T1000 (cell line): ENCODE results near the gene NABP1.

ENCODE experiments used
- DNase-seq: peaks from one replicate; lab custom pipeline; 2025; ENCODE audit warnings: mixed read lengths; lab: John Stamatoyannopoulos, UW

The NABP1 gene

GRCh38 chr2:191680639-191681038, 2.7 kb downstream of the NABP1 start:
- DNase-seq, result no peak

DNA sequence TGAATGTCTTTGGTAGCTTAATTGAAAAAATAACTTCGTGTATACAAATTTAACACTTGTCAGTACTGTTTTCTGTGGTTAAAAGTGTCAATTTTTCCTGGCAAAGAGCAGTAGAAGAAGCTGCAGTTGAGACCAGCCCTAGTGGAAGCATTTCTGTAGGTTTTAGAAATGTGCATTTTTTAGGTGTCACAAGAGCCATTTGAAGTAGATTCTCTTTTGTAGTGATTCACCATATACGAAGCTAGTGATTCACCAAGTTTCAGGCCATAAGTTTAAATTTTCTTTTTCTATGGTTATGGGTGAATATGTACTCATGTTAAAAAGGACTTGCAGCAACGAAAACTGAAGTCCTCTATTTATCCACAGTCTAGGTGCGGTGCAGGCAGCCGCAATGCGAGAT, 4.2 kb downstream of the NABP1 start:
- no peak for DNase-seq

DNA sequence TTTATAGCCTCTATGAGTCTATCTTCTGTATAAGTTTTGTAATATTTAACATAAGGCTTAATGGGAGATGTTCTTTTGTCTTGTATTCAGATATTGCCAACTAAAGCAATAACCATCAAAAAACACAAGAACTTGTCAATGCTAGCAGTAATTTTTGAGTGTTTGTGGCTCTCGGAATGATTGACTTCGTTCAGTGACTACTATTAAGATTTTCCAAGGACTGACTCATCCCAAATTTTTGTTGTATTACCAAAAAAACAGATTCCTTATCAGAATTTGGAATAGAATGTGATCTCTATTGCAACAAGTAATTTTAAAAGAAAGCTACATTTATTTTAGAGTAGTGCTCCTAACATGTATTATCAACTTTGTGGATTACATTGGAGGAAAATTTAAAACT, 8.1 kb downstream of the NABP1 start:
- DNase-seq, result no peak

DNA sequence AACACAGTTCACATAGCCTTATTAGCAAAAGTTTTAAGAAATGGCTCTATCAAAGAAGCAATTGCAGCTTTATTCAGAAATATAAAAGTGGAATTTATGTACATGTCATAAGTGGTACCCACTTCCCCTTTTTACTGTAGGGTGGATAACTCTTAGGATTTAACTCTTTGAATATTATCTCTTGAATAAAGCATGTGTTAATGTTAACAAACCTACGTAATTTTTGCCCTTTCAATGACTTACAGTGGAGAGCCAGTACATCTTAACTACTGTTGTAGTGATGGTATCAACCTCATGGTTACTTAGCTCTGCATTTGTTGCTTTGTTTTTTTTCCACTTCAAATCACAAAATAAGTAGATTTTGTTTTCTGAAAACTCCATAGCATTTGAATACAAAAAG, 8.8 kb downstream of the NABP1 start:
- no peak for DNase-seq

- DNase-seq, result no peak
Measured at GRCh38 chr2:191687867-191688266, 9.9 kb downstream of the NABP1 start.

GRCh38 chr2:191688934-191689695, 11.2 kb downstream of the NABP1 start:
- DNase-seq, result no peak

GRCh38 chr2:191690327-191690726, 12.4 kb downstream of the NABP1 start:
- no peak for DNase-seq

DNA sequence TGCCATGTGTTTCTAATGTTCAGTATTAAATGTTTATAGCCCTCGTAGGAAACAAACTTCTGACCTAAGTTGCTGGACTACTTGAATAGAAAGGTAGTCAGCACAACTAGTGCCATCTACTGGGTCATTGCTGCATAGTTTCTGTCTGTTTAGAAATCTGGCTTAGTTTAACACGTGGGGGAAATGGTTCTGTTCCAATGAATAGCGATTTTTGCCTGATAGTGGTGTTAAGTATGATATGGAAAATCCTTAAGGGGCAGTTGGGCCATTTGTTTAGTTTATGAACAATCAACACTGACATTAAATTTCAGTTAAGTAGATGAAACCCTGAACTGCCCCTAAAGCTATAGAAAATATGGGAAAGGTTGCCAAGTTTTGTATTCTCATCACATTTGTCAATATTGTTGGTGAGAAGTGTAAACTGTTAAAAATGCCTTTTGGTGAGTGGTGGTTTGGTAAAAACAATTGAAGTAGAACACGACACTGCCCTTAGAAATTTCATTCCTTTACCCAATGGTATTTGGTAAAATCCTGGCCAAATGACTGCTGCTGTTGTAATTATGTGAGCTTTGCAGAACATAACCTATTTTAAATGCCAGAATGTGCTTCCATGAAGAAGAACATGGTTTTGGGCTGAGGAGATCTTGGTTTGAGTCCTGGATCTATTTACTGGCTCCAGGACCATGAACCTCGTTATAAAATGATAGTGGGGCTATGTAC, 13.2 kb downstream of the NABP1 start:
- no peak for DNase-seq

GRCh38 chr2:191691898-191692297, 14.0 kb downstream of the NABP1 start:
- no peak for DNase-seq

GRCh38 chr2:191692502-191693115, 14.7 kb downstream of the NABP1 start:
- no peak for DNase-seq

DNA sequence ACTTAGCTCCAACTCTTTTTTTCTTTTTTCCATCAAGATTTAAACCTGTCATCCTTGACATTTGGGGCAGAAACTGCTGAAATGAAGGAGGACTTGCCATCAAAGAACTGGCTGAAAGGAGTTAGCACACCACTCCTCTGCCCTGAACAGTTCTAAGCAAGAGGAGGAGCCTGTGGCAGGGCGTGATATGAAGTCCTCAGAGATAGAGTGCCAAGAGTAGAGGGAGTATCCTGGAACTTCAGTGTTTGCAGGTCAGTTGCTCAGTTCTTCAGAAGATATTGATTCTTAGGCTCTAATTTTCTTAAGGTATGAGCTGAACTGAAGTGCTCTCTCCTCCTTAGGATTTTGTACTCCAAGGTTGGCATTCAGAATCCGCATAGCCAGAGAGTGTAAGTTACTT, 15.2 kb downstream of the NABP1 start:
- DNase-seq, result no peak

DNA sequence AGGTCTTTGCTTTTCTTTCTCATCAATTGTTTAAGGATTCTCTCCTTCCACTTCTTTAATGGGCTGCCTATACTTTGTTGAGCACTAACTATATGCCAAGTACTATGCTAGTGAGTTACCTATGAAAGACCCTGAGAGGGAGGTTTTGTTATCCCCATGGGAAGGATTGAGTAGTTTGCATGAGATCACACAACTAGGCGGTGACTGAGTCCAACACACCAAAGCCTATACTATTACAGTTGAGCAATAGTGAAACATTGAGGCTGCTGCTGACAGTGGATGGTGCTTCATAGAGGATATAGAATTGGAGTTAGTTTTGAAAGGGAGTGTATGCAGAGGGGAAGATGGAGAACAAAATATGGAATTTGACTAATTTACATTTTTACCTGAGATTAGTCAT, 15.8 kb downstream of the NABP1 start:
- DNase-seq, result no peak

DNA sequence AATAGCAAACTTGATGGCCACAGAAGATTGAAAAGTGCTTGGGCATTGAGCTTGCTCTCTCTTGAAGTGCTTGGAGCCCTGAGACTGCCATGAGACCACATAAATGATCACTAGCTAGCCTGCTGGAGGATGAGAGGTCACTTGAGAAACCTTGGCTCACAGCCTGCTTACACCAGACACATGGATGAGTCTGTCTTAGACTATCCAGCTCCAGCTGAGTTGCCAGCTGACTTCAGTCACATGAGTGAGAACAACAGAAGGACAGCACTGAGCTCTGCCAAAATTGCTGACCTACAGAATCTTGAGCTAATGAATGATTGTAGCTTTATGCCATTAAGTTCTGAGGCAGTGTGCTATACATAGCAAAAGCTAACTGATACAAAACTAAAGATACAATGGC, 18.1 kb downstream of the NABP1 start:
- no peak for DNase-seq

DNA sequence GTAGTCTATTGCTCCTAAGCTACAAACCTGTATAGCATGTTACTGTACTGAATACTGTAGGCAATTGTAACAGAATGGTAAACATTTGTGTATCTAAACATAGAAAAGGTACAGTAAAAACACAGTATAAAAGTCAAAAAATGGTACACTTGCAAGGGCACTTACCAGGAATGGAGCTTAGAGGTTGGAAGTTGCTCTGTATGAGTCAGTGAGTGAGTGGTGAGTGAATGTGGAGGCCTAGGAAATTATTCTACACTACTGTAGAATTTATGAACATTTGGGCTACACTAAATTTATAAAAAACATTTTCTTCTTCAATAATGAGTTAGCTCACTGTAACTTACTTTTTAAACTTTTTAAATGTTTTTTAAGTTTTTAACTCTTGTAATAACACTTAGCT, 19.0 kb downstream of the NABP1 start:
- DNase-seq, result no peak

DNA sequence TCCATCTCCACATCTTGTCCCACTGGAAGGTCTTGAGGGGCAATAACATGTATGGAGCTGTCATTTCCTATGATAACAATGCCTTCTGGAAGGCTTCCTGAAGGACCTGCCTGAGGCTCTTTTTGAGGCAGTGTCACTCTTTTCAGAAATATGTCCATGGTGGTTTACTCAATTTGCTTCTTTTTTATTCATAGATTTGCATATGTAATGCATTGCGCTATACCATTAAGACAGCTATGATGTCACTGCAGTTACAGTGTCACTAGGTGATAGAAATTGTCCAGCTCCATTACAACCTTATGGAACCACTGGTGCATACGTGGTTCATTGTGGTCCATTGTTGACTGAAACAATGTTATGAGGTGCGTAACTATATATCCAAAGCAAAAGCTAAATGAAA, 19.9 kb downstream of the NABP1 start:
- no peak for DNase-seq

DNA sequence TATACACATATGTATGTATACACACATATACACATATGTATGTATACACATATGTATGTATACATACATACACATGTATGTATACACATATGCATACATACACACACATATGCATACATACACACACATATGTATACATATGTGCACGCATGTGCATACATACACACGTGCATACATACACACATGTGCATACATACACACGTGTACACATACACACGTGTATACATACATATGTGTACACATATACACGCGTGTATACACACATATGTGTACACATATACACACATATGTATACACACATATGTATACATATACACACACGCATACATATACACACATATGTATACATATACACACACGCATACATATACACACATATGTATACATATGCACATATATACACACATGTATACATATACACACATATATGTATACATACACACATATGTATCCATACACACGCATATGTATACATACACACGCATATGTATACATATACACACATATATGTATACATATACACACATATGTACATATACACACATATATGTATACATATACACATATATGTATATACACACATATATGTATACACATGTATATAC, 21.5 kb downstream of the NABP1 start:
- no peak for DNase-seq

GRCh38 chr2:191701029-191701428, 23.1 kb downstream of the NABP1 start:
- DNase-seq, result no peak

DNA sequence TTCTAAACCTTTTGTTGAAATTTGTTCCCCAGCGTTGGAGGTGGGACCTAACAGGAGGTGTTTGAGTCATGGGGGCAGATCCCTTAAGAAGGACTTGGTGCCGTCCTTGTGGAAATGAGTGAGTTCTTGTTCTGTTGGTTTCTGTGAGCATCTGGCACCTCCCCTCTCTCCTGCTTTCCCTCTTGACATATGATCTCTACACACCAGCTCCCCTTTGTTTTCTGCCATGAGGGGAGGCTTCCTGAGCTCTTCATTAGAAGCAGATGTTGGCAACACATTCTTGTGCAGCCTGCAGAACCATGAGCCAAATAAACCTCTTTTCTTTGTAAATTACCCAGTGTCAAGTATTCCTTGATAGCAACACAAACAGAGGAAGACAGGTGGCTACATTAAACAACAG, 23.8 kb downstream of the NABP1 start:
- DNase-seq, result no peak

DNA sequence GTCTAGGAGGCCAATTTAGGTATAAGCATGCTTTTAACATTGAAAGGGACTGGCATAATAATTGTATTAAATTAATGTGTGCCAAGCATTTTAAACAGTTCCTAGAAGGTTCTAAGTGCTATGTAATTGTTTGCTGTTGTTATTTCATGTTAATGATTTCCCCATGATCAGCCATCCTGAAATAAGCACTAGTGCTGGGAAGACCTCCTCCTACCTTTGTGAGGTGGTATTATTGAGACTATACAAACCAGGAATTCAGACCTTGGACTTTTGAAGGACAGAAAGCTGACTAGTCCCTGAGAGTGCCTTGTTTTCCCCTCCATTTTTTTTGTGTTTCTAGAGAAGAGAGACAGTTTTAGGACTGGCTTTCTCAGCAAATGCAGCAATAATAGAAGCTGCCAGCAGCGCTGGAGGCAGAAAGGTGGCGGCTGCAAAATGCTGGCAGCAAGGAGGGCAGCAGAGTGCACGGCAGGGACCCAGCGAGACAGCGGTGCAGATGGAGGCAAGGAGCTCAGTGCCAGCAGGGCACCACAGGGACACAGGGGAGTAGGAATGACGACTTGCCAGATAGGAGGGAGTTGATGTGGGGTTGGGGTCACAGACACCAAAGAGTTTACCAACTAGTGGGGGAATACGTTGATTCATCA, 25.3 kb downstream of the NABP1 start:
- DNase-seq, result no peak

- DNase-seq, result no peak
Measured at GRCh38 chr2:191705084-191705483, 27.1 kb downstream of the NABP1 start.

DNA sequence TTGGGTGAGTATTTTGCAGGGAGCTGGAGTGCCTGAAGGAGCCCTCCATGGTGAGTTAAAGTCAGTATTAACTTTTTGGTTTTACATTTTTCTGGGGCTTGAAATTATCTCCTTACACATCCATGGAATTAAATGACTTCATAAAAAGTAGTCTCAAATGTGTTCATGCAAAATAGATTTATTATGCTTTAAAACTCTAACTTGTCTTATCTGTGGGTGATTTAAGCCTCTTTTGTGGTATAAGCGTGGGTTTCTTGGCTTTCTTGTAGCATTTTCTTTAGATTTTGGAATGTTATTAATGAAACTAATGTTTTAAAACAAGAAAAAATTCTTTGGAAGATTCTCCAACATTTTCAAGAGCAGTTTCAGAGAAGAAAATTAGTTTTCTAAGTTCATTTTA, 27.8 kb downstream of the NABP1 start:
- no peak for DNase-seq

DNA sequence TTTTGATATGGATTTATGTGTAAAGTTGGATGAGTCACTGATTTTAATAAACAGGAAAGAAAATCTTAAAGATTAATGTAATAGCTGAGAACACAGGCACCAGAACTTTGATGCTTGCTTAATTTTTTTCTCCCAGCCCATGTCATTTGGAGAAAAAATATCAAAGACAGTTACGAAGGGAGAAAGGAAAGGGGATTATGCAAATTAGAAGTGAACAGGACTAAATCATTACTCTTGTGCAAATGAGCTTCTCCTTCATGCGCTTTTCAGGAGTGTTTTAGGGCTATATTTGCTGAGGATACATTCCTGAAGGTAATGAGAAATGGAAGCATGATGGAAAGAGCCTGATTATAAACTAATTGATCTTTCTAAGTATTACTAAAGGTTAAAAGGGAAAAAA, 28.9 kb downstream of the NABP1 start:
- DNase-seq, result no peak
